ENCODE data around the gene BPGM. TPM values are rescaled to one million over a fixed set of nuclear protein-coding genes. Genes with fewer than 3 reads are reported as not detected.

The BPGM gene
- total RNA-seq, 4 donors from 2014 or later, result 11.9 to 23.9 (median 15.7) TPM

DNA sequence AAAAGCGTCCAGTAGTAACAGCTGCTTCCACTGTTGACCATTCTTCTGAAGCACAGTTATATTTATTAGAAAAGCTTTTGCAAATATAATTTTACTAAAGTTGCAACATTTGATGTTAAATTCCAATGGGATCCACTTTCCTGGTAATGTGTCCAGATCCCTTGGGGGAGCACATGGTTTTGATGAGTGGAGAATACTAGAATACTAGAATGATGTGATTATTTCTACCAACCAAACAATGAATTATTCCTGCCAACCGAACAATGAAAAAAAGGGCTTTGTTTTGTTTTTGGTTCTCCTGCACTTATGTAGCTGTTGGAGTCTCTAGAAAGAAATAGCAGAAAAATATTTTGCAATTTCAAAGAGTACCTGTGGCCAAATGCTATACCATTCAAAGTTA is 59.1 kb downstream of the BPGM start:
- Histone ChIP-seq H3K9me3 (no peaks in the 10 kb centered on the region), H3K4me1 (no peaks in the 10 kb centered on the region), H3K27me3 (no peaks in the 10 kb centered on the region), H3K27ac (no peak overlapping the region), H3K36me3 (no peaks in the 10 kb centered on the region), H3K4me3 (replicated peaks in 1 of 3) (no peak overlapping the region)
- intact Hi-C loops (cut with DNase I), result no loop called here
- DNase-seq, result no peak
- WGBS, 2 donors, result 47 to 67% methylated on average over 2 of the region's 2 CpGs
- TF ChIP-seq POLR2A (IDR thresholded peaks at IDR 0.05), result no peak
- TF ChIP-seq, protein P1, sequence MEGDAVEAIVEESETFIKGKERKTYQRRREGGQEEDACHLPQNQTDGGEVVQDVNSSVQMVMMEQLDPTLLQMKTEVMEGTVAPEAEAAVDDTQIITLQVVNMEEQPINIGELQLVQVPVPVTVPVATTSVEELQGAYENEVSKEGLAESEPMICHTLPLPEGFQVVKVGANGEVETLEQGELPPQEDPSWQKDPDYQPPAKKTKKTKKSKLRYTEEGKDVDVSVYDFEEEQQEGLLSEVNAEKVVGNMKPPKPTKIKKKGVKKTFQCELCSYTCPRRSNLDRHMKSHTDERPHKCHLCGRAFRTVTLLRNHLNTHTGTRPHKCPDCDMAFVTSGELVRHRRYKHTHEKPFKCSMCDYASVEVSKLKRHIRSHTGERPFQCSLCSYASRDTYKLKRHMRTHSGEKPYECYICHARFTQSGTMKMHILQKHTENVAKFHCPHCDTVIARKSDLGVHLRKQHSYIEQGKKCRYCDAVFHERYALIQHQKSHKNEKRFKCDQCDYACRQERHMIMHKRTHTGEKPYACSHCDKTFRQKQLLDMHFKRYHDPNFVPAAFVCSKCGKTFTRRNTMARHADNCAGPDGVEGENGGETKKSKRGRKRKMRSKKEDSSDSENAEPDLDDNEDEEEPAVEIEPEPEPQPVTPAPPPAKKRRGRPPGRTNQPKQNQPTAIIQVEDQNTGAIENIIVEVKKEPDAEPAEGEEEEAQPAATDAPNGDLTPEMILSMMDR (IDR thresholded peaks at IDR 0.05), result no peak

DNA sequence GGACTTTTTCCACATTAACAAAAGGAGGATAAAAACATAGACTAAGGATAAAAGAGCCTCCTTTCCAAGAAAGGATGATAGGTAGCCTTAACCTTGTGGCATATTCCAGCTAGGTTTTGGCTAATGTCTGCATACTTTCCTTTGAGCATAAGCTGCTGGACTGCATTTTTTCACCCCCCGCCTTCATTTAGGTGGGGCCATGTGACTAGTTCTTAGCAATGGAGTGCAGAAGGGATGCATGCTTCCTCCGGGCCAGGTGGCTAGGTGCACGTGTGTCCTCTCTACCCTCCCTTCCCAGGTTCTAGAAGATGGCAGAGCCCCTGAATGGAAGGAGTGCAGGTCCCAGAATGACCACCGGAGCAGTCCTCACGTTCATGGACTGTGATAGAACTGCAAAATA is 59.8 kb downstream of the BPGM start:
- no peak overlapping the region for H3K27ac ChIP-seq
- 80 to 87% methylated on average over 5 of the region's 5 CpGs for WGBS, 2 donors
- intact Hi-C loops (cut with DNase I), result no loop called here

DNA sequence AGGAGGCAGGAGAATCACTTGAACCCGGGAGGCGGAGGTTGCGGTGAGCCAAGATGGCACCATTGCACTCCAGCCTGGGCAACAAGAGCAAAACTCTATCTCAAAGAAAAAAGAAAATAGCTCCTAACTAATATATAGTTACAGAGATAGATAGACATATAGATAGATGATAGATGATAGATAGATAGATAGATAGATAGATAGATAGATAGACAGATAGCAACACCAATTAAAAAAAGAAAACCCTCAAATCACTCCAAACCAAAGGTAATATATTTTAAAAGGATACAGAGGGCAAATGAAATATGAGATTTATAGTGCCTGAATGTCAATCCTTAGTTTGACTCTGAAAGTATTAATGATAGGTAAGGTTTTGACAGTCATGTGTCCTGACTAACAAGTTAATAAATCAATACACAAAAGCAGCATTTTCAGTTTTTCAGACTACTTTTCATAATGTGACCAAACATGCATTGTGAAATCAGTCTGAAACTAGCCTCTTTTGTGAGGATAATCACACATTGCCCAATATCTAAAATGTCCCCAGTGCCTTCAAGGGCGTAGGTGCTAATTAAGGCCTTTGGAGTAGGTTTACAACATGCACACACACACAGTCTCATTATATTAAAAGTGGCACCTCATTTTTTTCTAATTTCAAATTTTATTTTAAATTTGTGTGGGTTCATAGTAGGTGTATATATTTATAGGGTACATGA is 61.2 kb downstream of the BPGM start:
- TF ChIP-seq POLR2A (IDR thresholded peaks at IDR 0.05), result no peak
- TF ChIP-seq, protein P1 (IDR thresholded peaks at IDR 0.05), result no peak
- Histone ChIP-seq H3K4me1 (no peaks in the 10 kb centered on the region), H3K9me3 (no peaks in the 10 kb centered on the region), H3K27ac (no peak overlapping the region), H3K4me3 (replicated peaks in 1 of 3) (no peak overlapping the region), H3K27me3 (no peaks in the 10 kb centered on the region), H3K36me3 (no peaks in the 10 kb centered on the region)
- no peak for DNase-seq
- WGBS, 2 donors, result 97 to 99% methylated on average over 4 of the region's 4 CpGs
- intact Hi-C loops (cut with DNase I), result no loop called here

More for the DNA sequence above, 59.8 kb downstream of the BPGM start:
- Histone ChIP-seq H3K36me3 (no peaks in the 10 kb centered on the region), H3K9me3 (no peaks in the 10 kb centered on the region), H3K4me1 (no peaks in the 10 kb centered on the region), H3K4me3 (replicated peaks in 1 of 3) (no peak overlapping the region), H3K27me3 (no peaks in the 10 kb centered on the region)
- no peak for TF ChIP-seq POLR2A (IDR thresholded peaks at IDR 0.05)
- DNase-seq, result no peak

DNA sequence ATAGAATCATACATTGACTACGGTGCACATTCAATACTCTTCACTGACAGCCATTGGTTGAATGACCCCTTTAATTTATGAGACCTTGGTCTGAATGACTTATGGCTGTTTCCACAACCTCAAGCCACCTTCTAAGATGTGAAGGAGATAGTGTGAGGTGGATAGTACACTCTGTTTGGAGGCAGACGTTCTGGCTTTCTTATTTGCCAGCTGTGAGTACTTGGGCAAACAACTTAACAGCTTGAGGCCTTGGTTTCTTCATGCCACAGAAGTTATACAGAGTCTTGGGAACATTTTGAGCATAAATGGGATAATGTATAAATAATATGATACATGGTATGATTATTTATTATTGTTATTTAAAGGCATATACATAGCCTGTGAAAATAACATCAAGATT is 62.0 kb downstream of the BPGM start:
- Histone ChIP-seq H3K27ac (peak overlapping the region in 2 of 3 donors; percentile 9 to 26), H3K9me3 (no peaks in the 10 kb centered on the region), H3K4me3 (replicated peaks in 1 of 3) (no peak overlapping the region), H3K36me3 (no peaks in the 10 kb centered on the region), H3K27me3 (no peaks in the 10 kb centered on the region), H3K4me1 (no peaks in the 10 kb centered on the region)
- TF ChIP-seq, protein P1 (IDR thresholded peaks at IDR 0.05), result no peak
- TF ChIP-seq POLR2A (IDR thresholded peaks at IDR 0.05), result no peak
- intact Hi-C loops (cut with DNase I), result no loop called here
- no peak for DNase-seq
- WGBS, 2 donors, result 67 to 68% methylated on average over 2 of the region's 2 CpGs

DNA sequence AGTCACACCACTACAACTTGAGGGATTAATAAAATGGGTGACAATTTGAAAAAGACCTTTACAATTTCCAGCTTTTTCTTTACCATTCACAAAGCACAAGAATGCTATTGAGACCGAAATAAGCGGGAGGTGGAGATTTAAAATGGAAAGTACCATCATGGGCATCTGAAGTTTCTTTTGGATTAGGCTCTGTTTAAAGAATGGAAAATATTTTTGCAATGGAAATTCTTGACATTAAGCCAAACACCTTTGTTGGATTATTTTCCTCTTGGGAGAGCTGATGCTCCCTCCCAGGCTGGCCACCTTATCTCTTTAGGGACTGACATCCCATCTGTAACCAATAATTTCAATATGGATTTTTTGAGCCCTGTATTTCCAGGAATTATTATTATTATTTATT is 62.5 kb downstream of the BPGM start:
- Histone ChIP-seq H3K4me1 (no peaks in the 10 kb centered on the region), H3K27me3 (no peaks in the 10 kb centered on the region), H3K4me3 (replicated peaks in 1 of 3) (no peak overlapping the region), H3K27ac (peak overlapping the region in 2 of 3 donors; percentile 9 to 26), H3K9me3 (no peaks in the 10 kb centered on the region), H3K36me3 (no peaks in the 10 kb centered on the region)
- no peak for DNase-seq
- intact Hi-C loops (cut with DNase I), result no loop called here
- 76 to 86% methylated on average over 2 of the region's 2 CpGs for WGBS, 2 donors
- TF ChIP-seq POLR2A (IDR thresholded peaks at IDR 0.05), result no peak
- TF ChIP-seq, protein P1 (IDR thresholded peaks at IDR 0.05), result no peak

Measured in thyroid gland (tissue), 4 donors.